Adrenal gland (tissue), 5 donors: ENCODE measurements around the gene RIBC2.

Experiments used
- CTCF ChIP-seq, 6 experiments: fragments of 450-650 bp in 4 of 6; fragments of 200-600 bp in 2 of 6; sonication (generic) in 1 of 6; IDR thresholded peaks; 1 replicate in 5 of 6; 2 replicates in 1 of 6; pipeline versions ENCODE4 v1.5.1 to v1.8.0; 2016 to 2021; ENCODE audit warnings: antibody characterized with exemption in 6 of 6, mild to moderate bottlenecking in 2 of 6, moderate library complexity in 1 of 6
- POLR2A ChIP-seq, 2 donors: fragments of 450-650 bp; IDR thresholded peaks; one replicate each; pipeline ENCODE4 v1.6.1; 2017; ENCODE audit warnings: antibody characterized with exemption in 2 of 2, mild to moderate bottlenecking in 2 of 2, moderate library complexity in 1 of 2
- donor health status: DM: no; HTN: no; CAD: no.

GRCh38 chr22:45455621-45456020 lies 42.1 kb downstream of the RIBC2 start:
- TF ChIP-seq CTCF (IDR thresholded peaks at IDR 0.05) (no peak), POLR2A (IDR thresholded peaks at IDR 0.05) (no peak)
